AG04450 (cell line): ENCODE results near the gene TKTL2. TPM values are rescaled to one million over a fixed set of nuclear protein-coding genes. Genes with fewer than 3 reads are reported as not detected.

Experiments
- CTCF ChIA-PET: fragments of 300-600, 350-600 bp; formaldehyde crosslinking; extraction: SDS; loops from one replicate; lab custom pipeline; 2022; ENCODE audit warnings: antibody characterized with exemption, inconsistent platforms; lab: Charles Lee
- POLR2A ChIA-PET: fragments of 350-600 bp; formaldehyde crosslinking; extraction: SDS; loops from one replicate; lab custom pipeline; 2021; ENCODE audit warnings: antibody characterized with exemption, inconsistent platforms; lab: Yijun Ruan, JAX
- DNase-seq: peaks from one replicate; pipeline ENCODE4 v3.0.0-alpha.2; 2011; ENCODE audit warnings: low read depth, low spot score
- H3K27ac ChIP-seq: one replicate; pipeline ENCODE4 v1.5.1; 2012; ENCODE audit warnings: low read depth, low read length, control low read depth
- H3K27me3 ChIP-seq: one replicate; pipeline ENCODE4 v1.6.0; 2012; ENCODE audit warnings: low read length; ENCODE audit not compliant: control insufficient read depth, insufficient read depth
- H3K4me3 ChIP-seq: 2 replicates; pipeline ENCODE4 v1.5.1; 2011; ENCODE audit warnings: mild to moderate bottlenecking, low read depth, low read length, control low read depth
- H3K9me3 ChIP-seq: 2 replicates; pipeline ENCODE4 v1.5.1; 2012; ENCODE audit warnings: low read length; ENCODE audit not compliant: control insufficient read depth, insufficient read depth
- polyA minus RNA-seq: library from RNA; depleted of rRNA, polyadenylated mRNA; stranded (reverse); fragments of >200 nt; gene quantifications from 2 replicates; pipeline ENCODE4 v1.2.3, GENCODE V29; 2011; rRNA and poly(A)+ RNA removed
- polyA plus RNA-seq: library from polyadenylated mRNA; depleted of rRNA; stranded (reverse); fragments of >200 nt; gene quantifications from 2 replicates; pipeline ENCODE4 v1.2.3, GENCODE V29; 2011; rRNA removed
- TF ChIP-seq, protein P1 (sequence below): IDR thresholded peaks from 2 replicates; pipeline ENCODE4 v1.5.1; 2011; ENCODE audit warnings: low read depth, low read length, control low read depth, inconsistent platforms

TKTL2 gene
- polyA plus RNA-seq (not detected in 2 replicates), polyA minus RNA-seq (0.09 TPM in 1 of 2 replicates, not detected in the other)

- Histone ChIP-seq H3K27ac (no peak within 1 kb of the TSS), H3K4me3 (no peak within 1 kb of the TSS), H3K27me3 (peaks cover 2% of the 10 kb centered on the region), H3K9me3 (no peaks in the 10 kb centered on the region)
- TF ChIP-seq, protein P1, sequence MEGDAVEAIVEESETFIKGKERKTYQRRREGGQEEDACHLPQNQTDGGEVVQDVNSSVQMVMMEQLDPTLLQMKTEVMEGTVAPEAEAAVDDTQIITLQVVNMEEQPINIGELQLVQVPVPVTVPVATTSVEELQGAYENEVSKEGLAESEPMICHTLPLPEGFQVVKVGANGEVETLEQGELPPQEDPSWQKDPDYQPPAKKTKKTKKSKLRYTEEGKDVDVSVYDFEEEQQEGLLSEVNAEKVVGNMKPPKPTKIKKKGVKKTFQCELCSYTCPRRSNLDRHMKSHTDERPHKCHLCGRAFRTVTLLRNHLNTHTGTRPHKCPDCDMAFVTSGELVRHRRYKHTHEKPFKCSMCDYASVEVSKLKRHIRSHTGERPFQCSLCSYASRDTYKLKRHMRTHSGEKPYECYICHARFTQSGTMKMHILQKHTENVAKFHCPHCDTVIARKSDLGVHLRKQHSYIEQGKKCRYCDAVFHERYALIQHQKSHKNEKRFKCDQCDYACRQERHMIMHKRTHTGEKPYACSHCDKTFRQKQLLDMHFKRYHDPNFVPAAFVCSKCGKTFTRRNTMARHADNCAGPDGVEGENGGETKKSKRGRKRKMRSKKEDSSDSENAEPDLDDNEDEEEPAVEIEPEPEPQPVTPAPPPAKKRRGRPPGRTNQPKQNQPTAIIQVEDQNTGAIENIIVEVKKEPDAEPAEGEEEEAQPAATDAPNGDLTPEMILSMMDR = no peak
- no peak for DNase-seq
- CTCF ChIA-PET = no interaction called here
- POLR2A ChIA-PET = no interaction called here
Measured at GRCh38 chr4:163473576-163473975, at the start of gene TKTL2. TSS of gene TKTL2 (minus strand) at chr4:163473754. CDS start at chr4:163473734, 20 bp downstream.

- ChIA-PET CTCF (no interaction called here), POLR2A (no interaction called here)
- TF ChIP-seq, protein P1 = no peak
- no peak overlapping the region for H3K4me3 ChIP-seq
- H3K27ac ChIP-seq = no peak overlapping the region
- DNase-seq = no peak
- H3K27me3 ChIP-seq = no peaks in the 10 kb centered on the region
- H3K9me3 ChIP-seq = no peaks in the 10 kb centered on the region
Measured at GRCh38 chr4:163515198-163515597, 41.6 kb upstream of the TKTL2 start.

GRCh38 chr4:163505374-163505773 is 31.8 kb upstream of the TKTL2 start:
- Histone ChIP-seq H3K9me3 (no peaks in the 10 kb centered on the region), H3K27ac (no peak overlapping the region), H3K27me3 (no peaks in the 10 kb centered on the region), H3K4me3 (no peak overlapping the region)
- ChIA-PET CTCF (interaction anchor here (2.5 kb wide), 1 partner anchor 43 kb away, joined by 9 read pairs; no protein-coding TSS in a partner anchor), POLR2A (interaction anchor here (3.2 kb wide), 1 partner anchor 11 kb away, joined by 15 read pairs; the partner anchor contains the start of gene TMA16)
- no peak for DNase-seq
- TF ChIP-seq, protein P1 = no peak

DNA sequence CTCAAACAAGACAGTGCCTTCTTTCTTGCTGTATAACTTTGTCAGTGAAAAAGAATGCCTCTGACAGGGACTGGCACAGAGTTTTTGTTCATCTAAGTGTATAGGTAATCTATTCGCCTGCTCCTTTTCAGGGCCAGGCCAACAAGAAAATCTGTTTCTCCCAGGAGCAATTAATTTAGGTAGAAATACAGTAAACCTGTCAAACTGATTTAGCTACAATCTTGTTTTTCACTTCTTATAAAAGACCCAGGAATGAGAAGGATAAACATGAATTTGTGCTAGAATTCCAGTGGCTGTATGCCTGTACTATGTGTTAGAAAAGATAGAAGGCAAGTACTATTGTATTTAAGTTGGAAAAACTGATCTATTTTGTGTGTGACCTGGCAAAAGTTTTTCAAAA is 27.0 kb upstream of the TKTL2 start:
- CTCF ChIA-PET = interaction anchor here (0.7 to 2.4 kb wide), 3 partner anchors 12 to 50 kb away, joined by 3 to 6 read pairs (median 3); no protein-coding TSS in a partner anchor
- no peak for DNase-seq
- Histone ChIP-seq H3K27ac (no peak overlapping the region), H3K4me3 (no peak overlapping the region), H3K9me3 (no peaks in the 10 kb centered on the region), H3K27me3 (no peaks in the 10 kb centered on the region)
- TF ChIP-seq, protein P1 = no peak
- POLR2A ChIA-PET = no interaction called here

DNA sequence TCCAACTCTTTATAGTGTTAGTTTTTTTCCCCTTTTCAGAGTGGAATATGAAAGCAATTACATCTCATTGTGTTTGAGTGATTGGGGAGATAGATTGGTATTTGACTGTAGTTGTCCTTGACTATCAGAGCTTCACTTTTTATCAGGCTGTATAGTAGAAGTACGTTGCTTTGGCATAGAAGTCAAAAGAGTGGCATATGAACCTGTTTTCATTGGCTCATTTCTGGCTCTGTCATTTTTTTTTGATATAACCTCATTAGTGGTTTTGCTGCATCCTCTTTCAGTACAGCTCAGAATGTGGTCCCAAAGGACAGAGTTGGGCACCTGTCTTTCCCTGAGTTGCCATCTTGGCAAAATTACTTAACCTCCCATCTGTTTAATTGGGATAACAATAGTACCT is 22.3 kb upstream of the TKTL2 start:
- ChIA-PET POLR2A (no interaction called here), CTCF (interaction anchor here (0.7 to 2.9 kb wide), 4 partner anchors 47 to 998 kb away, joined by 3 to 17 read pairs (median 12); no protein-coding TSS in a partner anchor)

More for the DNA sequence above, 22.3 kb upstream of the TKTL2 start:
- Histone ChIP-seq H3K27me3 (no peaks in the 10 kb centered on the region), H3K4me3 (peak overlapping the region; percentile 91), H3K27ac (no peak overlapping the region), H3K9me3 (no peaks in the 10 kb centered on the region)
- DNase-seq = no peak
- TF ChIP-seq, protein P1 = no peak
